ENCODE data around the gene TUBA4B. TPM values are rescaled to one million over a fixed set of nuclear protein-coding genes. Genes with fewer than 3 reads are reported as not detected.

Gene TUBA4B
- total and polyA plus RNA-seq, 2 donors from 2014 or later, result 0.98 to 15.4 TPM

DNA sequence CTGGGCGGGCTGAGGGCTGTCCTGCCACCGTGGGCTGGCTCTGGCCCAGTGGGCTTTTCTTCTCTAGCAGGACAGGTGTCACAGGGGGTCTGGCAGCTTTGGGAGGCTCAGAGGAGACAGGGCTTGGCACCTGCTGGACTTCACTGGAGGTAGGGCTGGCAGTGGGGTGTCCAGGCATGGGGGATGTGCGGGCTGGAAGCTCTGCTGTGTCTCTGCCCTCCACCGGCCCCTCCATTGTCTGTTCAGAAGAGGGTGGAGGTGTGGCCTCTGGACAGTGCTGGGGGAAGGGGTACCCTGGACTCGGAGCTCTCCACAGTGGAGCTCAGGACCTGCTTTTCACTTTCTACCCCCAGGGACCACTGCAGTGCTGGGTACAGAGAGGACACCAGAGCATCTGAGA is 47.0 kb downstream of the TUBA4B start:
- FAIRE-seq (no peak), DNase-seq (no peak)
- Histone ChIP-seq H3K9ac (ENCODE audit: low read length in 3 of 3) (no peak overlapping the region), H3K9me3 (ENCODE audit: control insufficient read depth in 2 of 3, insufficient read depth in 1 of 3, low read length in 3 of 3) (no peaks in the 10 kb centered on the region), H3K36me3 (ENCODE audit: control insufficient read depth in 2 of 3, insufficient read depth in 3 of 3, low read length in 3 of 3) (no peaks in the 10 kb centered on the region), H3K27me3 (ENCODE audit: control insufficient read depth, insufficient read depth, low read length) (no peaks in the 10 kb centered on the region), H3K4me1 (ENCODE audit: control insufficient read depth in 2 of 3, insufficient read depth in 2 of 3, low read depth in 1 of 3, low read length in 3 of 3) (peaks cover 0 to 3% (median 3%) of the 10 kb centered on the region in 3 donors), H3K27ac (ENCODE audit: low read depth in 2 of 2, low read length in 2 of 2) (no peak overlapping the region), H3K4me3 (ENCODE audit: low read length in 3 of 3) (no peak overlapping the region)
- TF ChIP-seq CTCF (IDR thresholded peaks at IDR 0.05; ENCODE audit: borderline replicate concordance, extremely low read depth, insufficient read depth), result no peak
- intact Hi-C loops (cut with DNase I), result no loop called here

- H3K27ac ChIP-seq (ENCODE audit: low read depth in 2 of 2, low read length in 2 of 2), result no peak overlapping the region
- no peak for FAIRE-seq
- H3K4me3 ChIP-seq (ENCODE audit: low read length in 3 of 3), result no peak overlapping the region
- H3K36me3 ChIP-seq (ENCODE audit: control insufficient read depth in 2 of 3, insufficient read depth in 3 of 3, low read length in 3 of 3), result no peaks in the 10 kb centered on the region
- intact Hi-C loops (cut with DNase I), result no loop called here
- DNase-seq, result no peak
- no peaks in the 10 kb centered on the region for H3K9me3 ChIP-seq (ENCODE audit: control insufficient read depth in 2 of 3, insufficient read depth in 1 of 3, low read length in 3 of 3)
- no peaks in the 10 kb centered on the region for H3K27me3 ChIP-seq (ENCODE audit: control insufficient read depth, insufficient read depth, low read length)
- TF ChIP-seq CTCF (IDR thresholded peaks at IDR 0.05; ENCODE audit: borderline replicate concordance, extremely low read depth, insufficient read depth), result no peak
- H3K9ac ChIP-seq (ENCODE audit: low read length in 3 of 3), result no peak overlapping the region
- no peaks in the 10 kb centered on the region for H3K4me1 ChIP-seq (ENCODE audit: control insufficient read depth in 2 of 3, insufficient read depth in 2 of 3, low read depth in 1 of 3, low read length in 3 of 3)
Measured at GRCh38 chr2:219302412-219302968, 49.4 kb downstream of the TUBA4B start.

GRCh38 chr2:219304223-219304622 is 51.2 kb downstream of the TUBA4B start:
- no peak overlapping the region for H3K4me3 ChIP-seq (ENCODE audit: low read length in 3 of 3)
- FAIRE-seq, result no peak
- no peak overlapping the region for H3K27ac ChIP-seq (ENCODE audit: low read depth in 2 of 2, low read length in 2 of 2)
- intact Hi-C loops (cut with DNase I), result no loop called here
- no peaks in the 10 kb centered on the region for H3K36me3 ChIP-seq (ENCODE audit: control insufficient read depth in 2 of 3, insufficient read depth in 3 of 3, low read length in 3 of 3)
- TF ChIP-seq CTCF (IDR thresholded peaks at IDR 0.05; ENCODE audit: borderline replicate concordance, extremely low read depth, insufficient read depth), result no peak
- H3K9ac ChIP-seq (ENCODE audit: low read length in 3 of 3), result no peak overlapping the region
- peaks cover 2% of the 10 kb centered on the region for H3K27me3 ChIP-seq (ENCODE audit: control insufficient read depth, insufficient read depth, low read length)
- no peak for DNase-seq
- no peaks in the 10 kb centered on the region for H3K4me1 ChIP-seq (ENCODE audit: control insufficient read depth in 2 of 3, insufficient read depth in 2 of 3, low read depth in 1 of 3, low read length in 3 of 3)
- no peaks in the 10 kb centered on the region for H3K9me3 ChIP-seq (ENCODE audit: control insufficient read depth in 2 of 3, insufficient read depth in 1 of 3, low read length in 3 of 3)

- no peak overlapping the region for H3K27ac ChIP-seq (ENCODE audit: low read depth in 2 of 2, low read length in 2 of 2)
- no peak overlapping the region for H3K9ac ChIP-seq (ENCODE audit: low read length in 3 of 3)
- no peak for TF ChIP-seq CTCF (IDR thresholded peaks at IDR 0.05; ENCODE audit: borderline replicate concordance, extremely low read depth, insufficient read depth)
- H3K4me1 ChIP-seq (ENCODE audit: control insufficient read depth in 2 of 3, insufficient read depth in 2 of 3, low read depth in 1 of 3, low read length in 3 of 3), result no peaks in the 10 kb centered on the region
- DNase-seq (no peak), FAIRE-seq (no peak)
- peaks cover 14% of the 10 kb centered on the region for H3K27me3 ChIP-seq (ENCODE audit: control insufficient read depth, insufficient read depth, low read length)
- H3K4me3 ChIP-seq (ENCODE audit: low read length in 3 of 3), result no peak overlapping the region
- intact Hi-C loops (cut with DNase I), result no loop called here
- no peaks in the 10 kb centered on the region for H3K36me3 ChIP-seq (ENCODE audit: control insufficient read depth in 2 of 3, insufficient read depth in 3 of 3, low read length in 3 of 3)
- no peaks in the 10 kb centered on the region for H3K9me3 ChIP-seq (ENCODE audit: control insufficient read depth in 2 of 3, insufficient read depth in 1 of 3, low read length in 3 of 3)
Measured at GRCh38 chr2:219306047-219306446, 53.0 kb downstream of the TUBA4B start.

Measured in kidney (tissue), 14 donors.